Ovary (tissue), 3 donors: ENCODE data around the gene ENOX1.

Experiments
- CTCF ChIP-seq, 3 donors: fragments of 450-650 bp in 2 of 3; fragments of 200-600 bp in 1 of 3; IDR thresholded peaks; one replicate each; pipeline versions ENCODE4 v1.5.1 to v1.8.0; 2016 to 2022; ENCODE audit warnings: antibody characterized with exemption in 3 of 3, mild to moderate bottlenecking in 1 of 3
- EP300 ChIP-seq: sonication (generic); formaldehyde crosslinking; IDR thresholded peaks from one replicate; pipeline ENCODE4 v1.6.1; 2017; ENCODE audit warnings: antibody characterized with exemption
- POLR2A ChIP-seq: fragments of 450-650 bp; IDR thresholded peaks from one replicate; pipeline ENCODE4 v1.6.1; 2017; ENCODE audit warnings: antibody characterized with exemption, mild to moderate bottlenecking, moderate library complexity
- donor health status: DM: no; HTN: no; CAD: no.

DNA sequence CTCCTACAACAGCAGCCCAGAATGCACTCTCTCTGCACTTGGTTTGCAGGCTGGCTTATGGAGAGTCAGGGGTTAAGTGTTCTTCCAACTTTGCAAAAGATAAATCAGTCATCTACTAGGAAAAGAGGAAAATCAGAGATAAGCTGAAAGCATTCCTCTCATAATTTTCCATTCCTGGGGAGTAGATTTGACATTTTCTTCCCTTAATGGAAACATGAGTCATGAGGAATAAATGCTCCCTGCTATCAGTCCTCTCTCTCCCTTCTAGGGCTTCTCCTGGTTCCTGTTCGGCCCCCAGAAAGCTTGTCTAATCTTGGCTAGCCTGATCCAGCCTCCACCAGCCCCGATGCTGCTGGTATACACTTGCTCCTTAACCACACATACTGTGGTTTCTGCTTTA is 28.4 kb upstream of the ENOX1 start:
- TF ChIP-seq CTCF (IDR thresholded peaks at IDR 0.05): no peak
- TF ChIP-seq POLR2A: no peak
- no peak for TF ChIP-seq EP300
